ENCODE results near the gene RUNX2.

RUNX2 gene

DNA sequence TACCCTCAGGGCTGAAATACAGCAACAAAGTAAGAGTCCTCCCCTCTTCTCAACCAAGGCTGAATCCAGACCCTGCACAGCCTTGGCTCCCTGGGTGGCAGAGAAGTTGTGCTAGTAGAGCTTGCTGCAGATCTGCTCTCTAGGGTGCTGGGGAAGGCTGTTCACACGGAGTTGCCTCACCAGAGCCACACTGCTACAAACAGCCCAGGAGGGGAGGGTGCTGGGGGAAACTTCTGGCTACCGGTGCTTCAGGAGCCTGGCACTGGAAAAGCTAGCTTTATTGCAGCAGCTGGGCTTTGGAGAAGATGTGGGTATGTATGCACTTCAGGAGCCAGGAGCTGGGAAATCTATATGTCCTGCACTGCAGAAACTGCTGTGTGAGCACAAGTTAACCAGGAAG, 87.2 kb downstream of the RUNX2 start:
- DNase-seq, result no peak
- no peak for TF ChIP-seq POLR2A (IDR thresholded peaks at IDR 0.05; ENCODE audit: low read length)
- no peak for TF ChIP-seq GATA1 (IDR thresholded peaks at IDR 0.05; ENCODE audit: low read depth, low read length)

DNA sequence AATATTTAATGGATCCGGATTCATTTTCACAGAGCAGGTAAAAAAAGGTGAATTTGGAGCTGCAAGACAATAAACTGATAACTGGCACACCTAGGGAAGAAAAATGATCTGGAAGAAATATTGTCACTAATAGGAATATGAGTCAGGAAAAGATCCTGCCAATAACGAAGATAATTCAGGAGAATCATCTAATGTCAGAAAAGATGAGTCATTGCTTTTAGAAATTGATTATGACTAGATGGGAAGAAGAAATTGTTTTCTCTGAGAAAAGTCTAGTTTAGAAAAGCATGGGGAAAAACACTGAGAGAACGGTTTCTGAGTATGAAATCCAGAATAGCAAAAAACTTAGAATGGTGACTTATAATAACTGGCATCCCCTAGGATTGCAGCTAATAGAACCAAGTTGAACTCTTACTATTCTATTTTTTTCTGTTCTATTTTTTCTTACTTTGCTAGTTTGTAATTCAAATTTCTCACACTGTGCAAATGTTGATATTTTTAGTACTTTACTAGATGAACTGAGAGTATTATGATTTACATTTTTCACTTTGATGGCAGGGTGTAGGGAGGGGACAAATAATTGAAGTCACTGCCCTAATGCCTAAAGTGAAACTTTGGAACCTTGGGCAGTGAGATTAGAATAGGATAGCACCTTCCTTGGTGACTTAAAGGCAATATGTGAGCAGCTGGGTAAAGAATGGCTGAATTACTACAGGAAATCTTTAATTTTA, 87.8 kb downstream of the RUNX2 start:
- no peak for TF ChIP-seq POLR2A (IDR thresholded peaks at IDR 0.05; ENCODE audit: low read length)
- TF ChIP-seq GATA1 (IDR thresholded peaks at IDR 0.05; ENCODE audit: low read depth, low read length), result no peak
- no peak for DNase-seq

DNA sequence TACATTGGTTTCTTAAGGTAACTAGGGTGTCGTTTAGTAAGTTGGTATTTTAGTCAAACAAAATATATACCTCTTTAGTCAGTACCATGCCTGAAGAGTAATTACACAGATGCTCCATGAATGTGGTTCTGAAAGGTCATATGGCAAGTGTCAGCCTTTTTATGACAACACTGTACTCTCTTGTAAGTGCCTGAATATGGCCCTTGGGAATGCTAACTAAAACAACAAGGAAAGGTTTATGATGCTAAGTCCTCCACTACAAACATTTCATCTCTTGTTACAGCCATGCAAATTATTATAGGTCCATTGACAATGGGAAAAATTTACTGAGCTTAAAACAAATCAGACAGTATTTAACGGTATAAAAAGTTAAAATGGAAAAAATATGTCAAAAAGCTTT, 88.6 kb downstream of the RUNX2 start:
- TF ChIP-seq POLR2A (IDR thresholded peaks at IDR 0.05; ENCODE audit: low read length) (no peak), GATA1 (IDR thresholded peaks at IDR 0.05; ENCODE audit: low read depth, low read length) (no peak)
- no peak for DNase-seq

DNA sequence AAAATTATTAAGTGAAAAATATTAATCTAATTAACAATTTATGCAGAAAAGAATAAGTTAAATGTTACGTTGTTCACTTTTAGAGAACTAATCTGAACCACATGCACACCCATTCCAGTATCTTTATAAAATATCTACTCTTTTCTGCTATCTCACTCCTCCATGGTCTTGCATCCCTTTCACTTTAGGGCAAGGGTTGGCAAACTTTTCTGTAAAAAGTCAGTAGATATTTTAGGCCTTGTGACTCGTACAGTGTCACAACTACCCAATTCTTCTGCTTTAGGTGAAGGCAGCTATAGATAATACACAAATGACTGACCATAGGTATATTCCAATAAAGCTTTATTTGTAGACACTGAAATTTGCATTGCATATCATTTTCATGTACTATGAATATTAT, 89.3 kb downstream of the RUNX2 start:
- TF ChIP-seq GATA1 (IDR thresholded peaks at IDR 0.05; ENCODE audit: low read depth, low read length) (no peak), POLR2A (IDR thresholded peaks at IDR 0.05; ENCODE audit: low read length) (no peak)
- DNase-seq, result peak; percentile 24 to 28

DNA sequence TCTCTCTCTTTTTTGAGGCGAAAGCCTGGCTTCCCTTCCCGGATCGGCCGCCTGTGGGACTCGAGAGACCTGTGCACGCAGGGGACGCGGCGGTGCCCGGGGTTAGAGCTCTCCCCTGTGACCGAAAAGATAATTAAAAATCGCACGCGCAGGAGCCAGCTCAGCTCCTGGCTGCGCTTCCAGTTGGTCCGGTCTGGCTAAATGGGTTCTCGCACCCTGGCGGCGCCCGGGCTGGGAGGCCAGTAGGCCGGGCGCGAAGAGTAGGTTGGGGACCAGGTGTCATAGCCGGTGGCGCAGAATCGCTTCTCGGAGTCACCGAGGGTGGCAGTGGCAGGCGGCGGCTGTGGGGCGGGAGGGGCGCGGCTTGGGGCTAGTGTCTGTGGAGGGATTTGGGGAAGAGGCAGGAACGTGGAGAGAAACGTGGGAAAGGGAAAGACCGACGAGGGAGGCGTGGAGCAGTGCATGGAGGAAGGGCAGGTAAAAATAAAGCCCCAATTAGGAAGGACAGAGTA, 91.5 kb downstream of the RUNX2 start:
- no peak for TF ChIP-seq GATA1 (IDR thresholded peaks at IDR 0.05; ENCODE audit: low read depth, low read length)
- no peak for TF ChIP-seq POLR2A (IDR thresholded peaks at IDR 0.05; ENCODE audit: low read length)
- peak; percentile 55 to 58 for DNase-seq

DNA sequence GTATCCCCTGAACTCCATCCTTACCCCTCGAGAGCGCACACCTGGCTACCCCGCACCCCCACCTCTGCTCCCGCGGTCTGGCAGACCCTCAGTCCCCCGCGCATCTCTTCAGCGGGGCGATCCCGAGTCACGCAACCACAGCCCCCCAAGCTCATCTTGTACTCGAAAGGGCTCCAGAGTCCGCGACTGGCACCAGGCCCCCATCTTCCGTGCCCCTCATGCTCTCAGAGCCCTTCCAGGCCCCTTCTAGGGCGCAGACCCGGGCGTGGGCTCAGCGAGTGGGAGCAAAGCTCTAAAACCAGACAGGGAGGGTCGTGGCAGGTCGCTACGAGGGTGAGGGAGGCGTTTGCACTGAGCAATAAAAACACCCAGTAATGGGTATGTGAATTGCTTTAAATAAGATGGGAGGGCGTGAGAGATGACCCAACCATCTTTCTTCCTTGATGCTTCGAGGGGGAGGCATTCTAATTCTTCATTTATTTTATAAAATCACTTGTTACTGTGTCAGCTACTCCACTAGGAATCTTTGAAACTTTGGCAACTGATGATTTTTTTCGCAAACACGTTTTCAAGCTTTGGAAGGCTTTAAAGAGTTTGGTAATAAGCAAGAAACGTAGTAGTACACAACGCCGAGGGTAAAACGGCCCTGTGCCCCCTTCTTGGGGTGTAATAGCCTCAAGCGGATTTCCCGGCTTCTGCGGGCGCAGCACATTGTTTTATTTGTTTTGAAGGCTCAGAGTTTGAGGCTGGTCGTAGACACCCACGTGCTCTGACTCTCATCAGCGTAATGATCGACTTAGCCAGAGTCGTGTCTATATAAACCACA, 92.2 kb downstream of the RUNX2 start:
- DNase-seq, result peak; percentile 10 to 13
- TF ChIP-seq GATA1 (IDR thresholded peaks at IDR 0.05; ENCODE audit: low read depth, low read length), result no peak
- no peak for TF ChIP-seq POLR2A (IDR thresholded peaks at IDR 0.05; ENCODE audit: low read length)

DNA sequence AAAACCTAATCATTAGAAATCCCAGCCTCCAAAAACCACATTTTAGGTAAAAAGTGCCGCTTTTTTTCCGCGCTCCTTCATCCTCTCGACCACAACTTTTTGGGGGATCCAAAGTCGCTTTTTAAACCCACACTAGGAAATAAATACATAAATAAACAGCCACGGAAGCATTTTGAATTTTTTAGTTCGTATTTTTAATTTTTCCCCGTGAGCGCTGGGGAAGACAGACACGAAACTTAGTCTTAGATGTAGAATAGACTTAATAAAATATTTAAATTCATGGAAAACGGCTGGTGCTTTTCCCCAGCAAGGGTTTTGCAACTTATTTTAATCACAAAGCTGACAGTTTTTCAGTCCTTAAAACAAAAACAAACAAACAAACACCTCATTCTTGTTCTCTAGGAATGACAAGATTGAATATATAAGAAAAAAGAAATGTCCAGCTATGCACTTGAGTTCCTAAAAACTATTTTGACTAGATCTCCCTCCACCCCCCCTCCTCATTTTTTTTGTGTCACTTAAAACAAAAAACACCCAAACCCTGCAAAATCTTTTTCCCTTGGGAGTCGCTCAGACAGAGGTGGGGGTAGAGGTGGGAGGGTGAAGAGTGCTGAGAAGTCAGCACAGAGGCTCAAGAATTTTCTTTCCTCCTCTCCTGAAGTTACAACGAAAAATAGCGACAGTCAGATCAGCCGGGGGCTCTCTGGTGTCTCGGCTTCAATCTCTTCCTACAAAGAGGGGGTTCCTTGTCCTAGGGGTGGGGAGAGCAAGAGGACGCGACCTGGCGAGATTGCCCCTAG, 93.0 kb downstream of the RUNX2 start:
- no peak for TF ChIP-seq GATA1 (IDR thresholded peaks at IDR 0.05; ENCODE audit: low read depth, low read length)
- TF ChIP-seq POLR2A (IDR thresholded peaks at IDR 0.05; ENCODE audit: low read length), result no peak
- DNase-seq, result no peak

DNA sequence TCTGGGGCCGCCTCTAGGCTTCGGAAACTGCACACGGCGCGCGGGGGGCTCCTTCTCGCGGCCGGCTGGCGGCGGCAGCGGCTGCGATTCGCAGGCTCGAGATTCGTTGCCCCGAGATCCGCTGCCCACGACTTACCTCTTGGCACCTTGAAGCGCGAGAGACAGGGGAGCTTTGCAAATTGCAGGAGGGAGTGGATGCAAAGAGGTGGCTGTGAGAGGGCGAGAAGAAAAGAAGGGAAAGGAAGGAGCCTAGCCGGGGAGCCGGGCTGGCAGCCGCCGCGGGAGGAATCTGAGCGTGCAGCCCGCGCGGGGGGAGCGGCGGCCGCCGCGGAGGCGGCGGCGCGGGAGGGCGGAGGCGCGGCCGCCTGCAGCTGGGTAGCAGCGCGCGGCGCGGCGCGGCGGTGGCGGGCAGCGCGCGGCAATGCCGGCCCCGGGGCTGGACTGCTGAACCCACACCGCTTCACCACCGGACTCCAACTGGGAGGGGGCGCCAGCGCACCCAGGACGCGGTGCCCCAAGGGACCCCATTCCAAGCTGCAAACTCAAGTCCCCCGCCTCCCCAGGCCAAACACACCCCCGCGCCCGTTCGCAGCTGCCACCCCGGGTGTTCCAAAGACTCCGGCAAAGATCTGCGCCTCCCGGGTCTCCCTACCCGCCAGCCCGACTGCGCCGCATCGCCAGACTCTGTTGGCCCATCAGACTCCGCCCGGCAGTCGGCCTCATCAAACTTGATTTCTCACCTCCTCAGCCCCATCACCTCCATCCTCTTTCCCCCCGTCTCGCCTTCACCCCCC, 93.8 kb downstream of the RUNX2 start:
- TF ChIP-seq GATA1 (IDR thresholded peaks at IDR 0.05; ENCODE audit: low read depth, low read length) (no peak), POLR2A (IDR thresholded peaks at IDR 0.05; ENCODE audit: low read length) (no peak)
- peak; percentile 25 to 48 for DNase-seq

DNA sequence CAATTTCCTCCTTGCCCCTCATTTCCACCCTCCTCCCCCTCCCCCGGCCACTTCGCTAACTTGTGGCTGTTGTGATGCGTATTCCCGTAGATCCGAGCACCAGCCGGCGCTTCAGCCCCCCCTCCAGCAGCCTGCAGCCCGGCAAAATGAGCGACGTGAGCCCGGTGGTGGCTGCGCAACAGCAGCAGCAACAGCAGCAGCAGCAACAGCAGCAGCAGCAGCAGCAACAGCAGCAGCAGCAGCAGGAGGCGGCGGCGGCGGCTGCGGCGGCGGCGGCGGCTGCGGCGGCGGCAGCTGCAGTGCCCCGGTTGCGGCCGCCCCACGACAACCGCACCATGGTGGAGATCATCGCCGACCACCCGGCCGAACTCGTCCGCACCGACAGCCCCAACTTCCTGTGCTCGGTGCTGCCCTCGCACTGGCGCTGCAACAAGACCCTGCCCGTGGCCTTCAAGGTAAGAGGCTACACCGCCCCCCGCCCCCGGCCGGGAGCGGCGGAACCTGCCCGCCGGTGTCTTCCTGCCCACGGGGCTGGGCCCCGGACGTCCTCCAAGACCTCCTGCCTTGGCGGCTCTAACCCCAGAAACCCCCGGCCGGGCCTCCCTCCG, 94.5 kb downstream of the RUNX2 start:
- peak; percentile 16 to 28 for DNase-seq
- no peak for TF ChIP-seq POLR2A (IDR thresholded peaks at IDR 0.05; ENCODE audit: low read length)
- TF ChIP-seq GATA1 (IDR thresholded peaks at IDR 0.05; ENCODE audit: low read depth, low read length), result no peak

DNA sequence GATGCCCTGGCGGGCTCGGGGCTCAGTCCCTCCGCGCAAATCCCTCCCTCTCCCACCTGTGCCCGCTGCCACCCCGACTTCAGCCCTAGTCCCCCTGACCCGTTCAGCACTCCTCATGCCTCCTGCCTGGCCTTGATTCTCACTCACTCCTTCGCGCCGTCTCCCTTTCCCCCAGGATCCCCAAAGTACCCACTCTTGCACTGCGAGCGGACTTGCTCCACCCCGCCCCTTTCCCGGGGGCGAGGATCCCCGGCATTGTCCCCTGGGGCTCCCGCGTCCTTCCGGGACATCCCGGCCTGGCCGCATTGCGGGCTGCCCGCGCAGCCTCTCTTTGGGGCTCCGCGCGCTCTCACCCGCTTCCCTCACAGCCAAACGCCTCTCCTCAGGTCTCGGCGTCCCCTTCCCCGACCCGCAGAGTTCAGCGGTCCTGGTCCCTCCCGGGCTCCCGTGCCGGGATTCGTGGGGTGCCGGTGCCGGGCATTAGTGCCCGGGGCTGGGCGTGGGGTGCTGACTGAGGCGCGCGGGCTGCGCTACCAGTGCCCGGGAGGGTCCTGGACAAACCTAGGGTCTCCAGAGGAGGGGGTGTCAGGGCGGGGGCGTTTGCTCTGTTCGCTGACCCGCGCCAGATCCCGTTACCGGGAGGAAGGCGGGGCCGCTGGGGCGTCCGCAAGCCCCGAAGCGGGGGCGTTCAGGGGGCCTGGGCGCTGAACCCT, 95.1 kb downstream of the RUNX2 start:
- no peak for TF ChIP-seq GATA1 (IDR thresholded peaks at IDR 0.05; ENCODE audit: low read depth, low read length)
- TF ChIP-seq POLR2A (IDR thresholded peaks at IDR 0.05; ENCODE audit: low read length), result no peak
- DNase-seq, result no peak

DNA sequence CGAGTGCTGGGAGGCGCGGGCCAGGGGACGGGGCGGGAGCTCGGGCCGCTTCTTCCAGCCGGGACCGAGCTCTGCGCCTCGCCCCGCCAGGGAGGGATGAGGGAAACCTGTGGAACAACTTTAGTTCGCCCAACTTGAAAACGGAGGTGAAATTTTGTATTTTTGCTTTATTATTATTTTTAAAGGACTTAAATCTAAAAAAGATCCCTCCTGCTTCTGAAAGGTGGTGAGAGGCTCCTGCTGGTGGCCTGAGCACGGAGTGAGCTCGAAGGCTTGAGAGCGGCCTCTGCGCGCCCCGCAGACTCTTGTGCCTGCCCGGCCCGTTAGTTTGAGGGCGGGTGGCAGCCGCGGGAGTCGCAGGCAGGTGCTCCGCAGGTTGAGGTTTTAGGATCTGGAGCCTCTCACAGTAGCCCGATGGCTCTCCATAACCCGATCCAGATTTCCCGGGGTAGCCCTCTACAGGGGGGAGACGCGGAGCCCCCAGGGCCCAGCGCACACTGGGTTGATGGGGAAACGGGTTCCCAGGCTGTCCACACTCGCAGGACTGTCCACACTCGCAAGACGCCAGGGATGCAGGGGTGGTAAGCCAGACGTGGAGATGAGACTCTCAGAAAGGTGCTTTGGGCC, 95.8 kb downstream of the RUNX2 start:
- DNase-seq, result no peak
- TF ChIP-seq POLR2A (IDR thresholded peaks at IDR 0.05; ENCODE audit: low read length) (no peak), GATA1 (IDR thresholded peaks at IDR 0.05; ENCODE audit: low read depth, low read length) (no peak)

DNA sequence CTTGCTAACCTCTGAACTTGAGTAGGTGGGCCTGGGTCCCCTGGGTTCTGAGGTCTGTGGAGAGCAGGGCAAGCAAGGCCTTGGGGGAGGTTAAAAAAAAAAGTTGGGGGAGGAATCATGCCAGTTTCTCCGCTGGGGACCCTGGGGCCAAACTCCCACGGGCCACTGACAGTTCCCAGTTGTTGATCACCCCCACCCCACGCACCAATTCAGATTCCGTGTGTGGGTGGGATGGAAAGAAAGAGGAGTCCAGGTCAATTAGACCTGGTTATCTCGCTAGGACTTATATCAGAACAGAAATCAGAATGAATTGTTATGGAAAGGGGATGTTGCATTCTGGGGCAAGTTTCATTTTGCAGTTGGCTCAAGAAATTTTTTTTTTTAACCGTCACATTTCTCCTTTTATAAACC, 96.3 kb downstream of the RUNX2 start:
- TF ChIP-seq POLR2A (IDR thresholded peaks at IDR 0.05; ENCODE audit: low read length) (no peak), GATA1 (IDR thresholded peaks at IDR 0.05; ENCODE audit: low read depth, low read length) (no peak)
- DNase-seq, result no peak

Data from erythroblast (primary cell).